SK-N-SH (cell line): ENCODE data around the gene POU3F1. TPM values are rescaled to one million over a fixed set of nuclear protein-coding genes. Genes with fewer than 3 reads are reported as not detected.

ENCODE experiments used
- CTCF ChIA-PET: fragments of 300-600, 350-600 bp; formaldehyde crosslinking; extraction: SDS; loops from one replicate; lab custom pipeline; 2021; lab: Yijun Ruan, JAX
- POLR2A ChIA-PET: fragments of 350-600 bp; sonication (Branson Sonifier 250); formaldehyde crosslinking; extraction: SDS; loops from one replicate; lab custom pipeline; 2020; ENCODE audit warnings: antibody characterized with exemption, inconsistent platforms; lab: Yijun Ruan, JAX
- DNase-seq: peaks from one replicate; pipeline ENCODE4 v3.0.0; 2012
- H2AFZ ChIP-seq: fragments of 200-600 bp; sonication (generic); 2 replicates; pipeline ENCODE4 v1.8.1; 2016; ENCODE audit warnings: antibody characterized with exemption, mild to moderate bottlenecking, low read depth
- H3F3A ChIP-seq: fragments of 200-600 bp; sonication (generic); replicated peaks from 2 replicates; pipeline ENCODE3; 2016; ENCODE audit warnings: antibody characterized with exemption, mild to moderate bottlenecking; ENCODE audit not compliant: insufficient read depth
- H3K27ac ChIP-seq, 2 experiments: fragments of 200-500 bp in 1 of 2; fragments of 200-600 bp in 1 of 2; sonication (Bioruptor generic) in 1 of 2; sonication (generic), shearing (Covaris generic) in 1 of 2; 2 replicates each; pipeline versions ENCODE4 v1.5.1 to v1.6.1; 2014 to 2016; ENCODE audit warnings: low read depth in 2 of 2, inconsistent platforms in 1 of 2, low read length in 1 of 2, mild to moderate bottlenecking in 1 of 2, mixed read lengths in 1 of 2
- H3K27me3 ChIP-seq: fragments of 200-600 bp; sonication (generic), shearing (Covaris generic); 2 replicates; pipeline ENCODE4 v1.6.1; 2016; ENCODE audit warnings: mixed run types; ENCODE audit not compliant: insufficient read depth
- H3K36me3 ChIP-seq, 2 experiments: fragments of 200-500 bp in 1 of 2; fragments of 200-600 bp in 1 of 2; sonication (Bioruptor generic) in 1 of 2; sonication (generic) in 1 of 2; replicated peaks in 1 of 2; 2 replicates each; pipeline versions ENCODE3 to v1.5.1; 2014 to 2016; ENCODE audit warnings: low read length in 1 of 2, mild to moderate bottlenecking in 1 of 2; ENCODE audit not compliant: insufficient read depth in 2 of 2, control insufficient read depth in 1 of 2
- H3K4me1 ChIP-seq, 2 experiments: fragments of 200-500 bp in 1 of 2; fragments of 200-600 bp in 1 of 2; sonication (Bioruptor generic) in 1 of 2; sonication (generic), shearing (Covaris generic) in 1 of 2; 2 replicates each; pipeline versions ENCODE4 v1.5.1 to v1.6.1; 2014 to 2016; ENCODE audit warnings: low read depth in 1 of 2, low read length in 1 of 2, mixed run types in 1 of 2; ENCODE audit not compliant: insufficient read depth in 2 of 2, control insufficient read depth in 1 of 2
- H3K4me2 ChIP-seq: fragments of 200-600 bp; sonication (generic), shearing (Covaris generic); 2 replicates; pipeline ENCODE4 v1.6.1; 2017; ENCODE audit warnings: mixed run types
- H3K4me3 ChIP-seq, 2 experiments: fragments of 200-500 bp in 1 of 2; fragments of 200-600 bp in 1 of 2; sonication (Bioruptor generic) in 1 of 2; sonication (generic), shearing (Covaris generic) in 1 of 2; 2 replicates each; pipeline versions ENCODE4 v1.5.1 to v1.8.1; 2014 to 2016; ENCODE audit warnings: low read depth in 2 of 2, inconsistent platforms in 1 of 2, low read length in 1 of 2, mild to moderate bottlenecking in 1 of 2, mixed read lengths in 1 of 2, moderate library complexity in 1 of 2
- H3K79me2 ChIP-seq: fragments of 200-600 bp; sonication (generic); 2 replicates; pipeline ENCODE4 v1.8.1; 2017; ENCODE audit warnings: mild to moderate bottlenecking; ENCODE audit not compliant: insufficient read depth
- H3K9ac ChIP-seq: fragments of 200-600 bp; sonication (generic); 2 replicates; pipeline ENCODE4 v1.6.1; 2017; ENCODE audit warnings: mixed run types
- H3K9me2 ChIP-seq: fragments of 200-600 bp; sonication (generic); 2 replicates; pipeline ENCODE4 v1.6.1; 2017; ENCODE audit warnings: mixed run types
- H3K9me3 ChIP-seq: fragments of 200-600 bp; sonication (generic); 2 replicates; pipeline ENCODE4 v1.6.1; 2017; ENCODE audit warnings: mixed run types, mild to moderate bottlenecking, moderate library complexity
- H4K20me1 ChIP-seq: fragments of 200-600 bp; sonication (generic); 2 replicates; pipeline ENCODE4 v1.6.1; 2017; ENCODE audit warnings: mild to moderate bottlenecking, mixed run types; ENCODE audit not compliant: insufficient read depth
- ELF1 ChIP-seq: IDR thresholded peaks from 2 replicates; pipeline ENCODE4 v1.4.0; 2012
- EP300 ChIP-seq, 2 experiments: IDR thresholded peaks; 2 replicates each; pipeline versions ENCODE4 v1.4.0 to v1.6.1; 2012; ENCODE audit warnings: borderline replicate concordance in 1 of 2, low read depth in 1 of 2, low read length in 1 of 2
- EZH2phosphoT487 ChIP-seq: fragments of 200-600 bp; sonication (generic); IDR thresholded peaks from 2 replicates; pipeline ENCODE4 v1.6.1; 2017; ENCODE audit warnings: low read depth, mixed run types, mild to moderate bottlenecking, antibody characterized with exemption, moderate library complexity, borderline replicate concordance
- FOXJ3 ChIP-seq: sonication (generic); formaldehyde crosslinking; IDR thresholded peaks from 2 replicates; pipeline ENCODE4 v1.5.1; 2020; ENCODE audit warnings: mild to moderate bottlenecking, missing genetic modification reagents
- GABPA ChIP-seq: IDR thresholded peaks from 2 replicates; pipeline ENCODE4 v1.4.0; 2012; ENCODE audit warnings: low read depth, mild to moderate bottlenecking
- MEF2A ChIP-seq: IDR thresholded peaks from 2 replicates; pipeline ENCODE4 v1.4.0; 2012; ENCODE audit warnings: low read depth, borderline replicate concordance
- RAD21 ChIP-seq: IDR thresholded peaks from 2 replicates; pipeline ENCODE4 v1.6.1; 2012; ENCODE audit warnings: mild to moderate bottlenecking, low read length
- RCOR1 ChIP-seq: fragments of 150-350 bp; IDR thresholded peaks from 2 replicates; pipeline ENCODE4 v1.6.1; 2017; ENCODE audit warnings: antibody characterized with exemption, low read length
- RXRA ChIP-seq: IDR thresholded peaks from 2 replicates; pipeline ENCODE4 v1.4.0; 2012; ENCODE audit warnings: low read depth, mild to moderate bottlenecking, borderline replicate concordance
- TCF12 ChIP-seq: IDR thresholded peaks from 2 replicates; pipeline ENCODE4 v1.4.0; 2012
- TEAD4 ChIP-seq: IDR thresholded peaks from 2 replicates; pipeline ENCODE4 v1.4.0; 2012; ENCODE audit warnings: mild to moderate bottlenecking, borderline replicate concordance; ENCODE audit not compliant: insufficient read depth
- WGBS: methylation state at CpG from one replicate; pipeline ENCODE4 v1.1.6; 2017; ENCODE audit warnings: low lambda C conversion rate; 5-methylcytosine and 5-hydroxymethylcytosine counted together
- polyA plus RNA-seq, 3 experiments: library from polyadenylated mRNA; depleted of rRNA; stranded (reverse); fragments of >200 nt; gene quantifications; 2 replicates each; pipeline ENCODE4 v1.2.3, GENCODE V29; 2012
- TF ChIP-seq, protein P1 (sequence below): fragments of 200-600 bp; sonication (generic); IDR thresholded peaks from 2 replicates; pipeline ENCODE4 v1.6.1; 2017; ENCODE audit warnings: antibody characterized with exemption, mild to moderate bottlenecking, moderate library complexity
- TF ChIP-seq, protein P2 (sequence below): fragments of 150-350 bp; IDR thresholded peaks from 2 replicates; pipeline ENCODE4 v1.6.1; 2016; ENCODE audit warnings: mild to moderate bottlenecking, low read depth, low read length
- TF ChIP-seq, protein P3 (sequence below): IDR thresholded peaks from 2 replicates; pipeline ENCODE4 v1.4.0; 2012; ENCODE audit warnings: low read depth, borderline replicate concordance

Gene POU3F1
- polyA plus RNA-seq, 1 of the 3 experiments (the other 2 are of a cell fraction) = not detected

DNA sequence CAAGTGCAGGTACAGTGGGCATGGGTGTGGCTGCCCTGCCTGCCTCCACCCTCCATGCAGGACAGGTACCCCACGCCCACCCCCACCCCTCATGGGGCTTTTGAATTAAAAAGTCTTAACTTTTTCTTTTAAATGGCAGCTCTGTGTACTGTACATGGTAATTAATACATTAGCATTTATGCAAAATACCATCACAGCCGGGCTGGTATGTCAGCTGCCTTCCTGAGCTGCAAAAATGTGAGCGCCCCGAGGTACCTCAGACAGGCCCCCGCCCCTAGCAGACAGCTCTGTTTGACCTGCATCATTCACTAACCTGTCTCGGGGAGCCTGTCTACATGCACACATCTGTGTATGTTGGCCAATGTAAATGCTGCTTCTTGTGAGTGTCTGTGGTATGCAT lies 42.2 kb upstream of the POU3F1 start:
- ChIA-PET CTCF (interaction anchor here (1.2 to 2.3 kb wide), 3 partner anchors 12 to 59 kb away, joined by 5 to 8 read pairs (median 7); no protein-coding TSS in a partner anchor), POLR2A (no interaction called here)
- TF ChIP-seq GABPA (no peak), ELF1 (no peak), TCF12 (no peak), RAD21 (no peak)
- TF ChIP-seq, protein P1, sequence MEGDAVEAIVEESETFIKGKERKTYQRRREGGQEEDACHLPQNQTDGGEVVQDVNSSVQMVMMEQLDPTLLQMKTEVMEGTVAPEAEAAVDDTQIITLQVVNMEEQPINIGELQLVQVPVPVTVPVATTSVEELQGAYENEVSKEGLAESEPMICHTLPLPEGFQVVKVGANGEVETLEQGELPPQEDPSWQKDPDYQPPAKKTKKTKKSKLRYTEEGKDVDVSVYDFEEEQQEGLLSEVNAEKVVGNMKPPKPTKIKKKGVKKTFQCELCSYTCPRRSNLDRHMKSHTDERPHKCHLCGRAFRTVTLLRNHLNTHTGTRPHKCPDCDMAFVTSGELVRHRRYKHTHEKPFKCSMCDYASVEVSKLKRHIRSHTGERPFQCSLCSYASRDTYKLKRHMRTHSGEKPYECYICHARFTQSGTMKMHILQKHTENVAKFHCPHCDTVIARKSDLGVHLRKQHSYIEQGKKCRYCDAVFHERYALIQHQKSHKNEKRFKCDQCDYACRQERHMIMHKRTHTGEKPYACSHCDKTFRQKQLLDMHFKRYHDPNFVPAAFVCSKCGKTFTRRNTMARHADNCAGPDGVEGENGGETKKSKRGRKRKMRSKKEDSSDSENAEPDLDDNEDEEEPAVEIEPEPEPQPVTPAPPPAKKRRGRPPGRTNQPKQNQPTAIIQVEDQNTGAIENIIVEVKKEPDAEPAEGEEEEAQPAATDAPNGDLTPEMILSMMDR = no peak
- H3K4me1 ChIP-seq = no peaks in the 10 kb centered on the region; a peak in 1 of 4 replicates
- no peak overlapping the region for H3K4me3 ChIP-seq
- no peaks in the 10 kb centered on the region for H3K9me3 ChIP-seq
- H3K27me3 ChIP-seq = peaks cover 51% of the 10 kb centered on the region; the same call in 1 of the 2 replicates
- no peak overlapping the region for H2AFZ ChIP-seq
- no peak overlapping the region for H3K27ac ChIP-seq
- no peak overlapping the region for H3K9ac ChIP-seq
- no peaks in the 10 kb centered on the region for H3K9me2 ChIP-seq
- H3K36me3 ChIP-seq = no peaks in the 10 kb centered on the region
- H3K79me2 ChIP-seq = no peaks in the 10 kb centered on the region
- H3K4me2 ChIP-seq = no peak overlapping the region
- no peaks in the 10 kb centered on the region for H3F3A ChIP-seq
- 31% methylated on average over 5 of the region's 6 CpGs for whole genome bisulfite sequencing
- DNase-seq = no peak
- no peaks in the 10 kb centered on the region for H4K20me1 ChIP-seq

DNA sequence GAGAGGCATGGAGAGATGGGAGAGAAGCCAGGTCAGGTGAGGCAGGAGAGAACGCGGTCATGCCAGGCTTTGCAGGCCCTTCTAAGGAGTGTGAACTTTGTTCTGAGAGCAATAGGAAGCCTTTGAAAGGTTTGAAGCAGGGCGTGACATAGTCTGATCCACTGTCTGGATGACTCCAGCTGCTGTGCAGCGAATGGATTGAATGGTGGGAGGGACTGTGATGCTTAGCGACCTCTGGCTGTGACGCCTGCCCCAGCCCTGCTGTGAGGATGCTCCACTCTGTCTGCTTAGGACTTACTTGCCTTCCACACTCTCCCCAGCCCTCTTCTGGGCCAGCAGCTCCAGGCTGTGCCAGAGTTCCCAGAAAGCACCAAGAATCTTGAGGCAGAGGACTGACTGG lies 41.8 kb upstream of the POU3F1 start:
- H2AFZ ChIP-seq = no peak overlapping the region
- peaks cover 46% of the 10 kb centered on the region; the same call in 1 of the 2 replicates for H3K27me3 ChIP-seq
- H3K9me3 ChIP-seq = no peaks in the 10 kb centered on the region
- H3K27ac ChIP-seq = no peak overlapping the region
- H3K79me2 ChIP-seq = no peaks in the 10 kb centered on the region
- no peak overlapping the region for H3K9ac ChIP-seq
- H3K4me3 ChIP-seq = no peak overlapping the region
- no peaks in the 10 kb centered on the region; a peak in 1 of 4 replicates for H3K4me1 ChIP-seq
- no peak for DNase-seq
- H3K36me3 ChIP-seq = no peaks in the 10 kb centered on the region
- 46% methylated on average over 6 of the region's 6 CpGs for WGBS
- no peaks in the 10 kb centered on the region for H4K20me1 ChIP-seq
- ChIA-PET POLR2A (no interaction called here), CTCF (interaction anchor here (0.8 to 2.3 kb wide), 4 partner anchors 11 to 59 kb away, joined by 3 to 8 read pairs (median 6); no protein-coding TSS in a partner anchor)
- no peaks in the 10 kb centered on the region for H3F3A ChIP-seq
- H3K4me2 ChIP-seq = no peak overlapping the region
- no peaks in the 10 kb centered on the region for H3K9me2 ChIP-seq
- TF ChIP-seq, protein P2, sequence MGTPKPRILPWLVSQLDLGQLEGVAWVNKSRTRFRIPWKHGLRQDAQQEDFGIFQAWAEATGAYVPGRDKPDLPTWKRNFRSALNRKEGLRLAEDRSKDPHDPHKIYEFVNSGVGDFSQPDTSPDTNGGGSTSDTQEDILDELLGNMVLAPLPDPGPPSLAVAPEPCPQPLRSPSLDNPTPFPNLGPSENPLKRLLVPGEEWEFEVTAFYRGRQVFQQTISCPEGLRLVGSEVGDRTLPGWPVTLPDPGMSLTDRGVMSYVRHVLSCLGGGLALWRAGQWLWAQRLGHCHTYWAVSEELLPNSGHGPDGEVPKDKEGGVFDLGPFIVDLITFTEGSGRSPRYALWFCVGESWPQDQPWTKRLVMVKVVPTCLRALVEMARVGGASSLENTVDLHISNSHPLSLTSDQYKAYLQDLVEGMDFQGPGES = no peak
- TF ChIP-seq RCOR1 (no peak), MEF2A (no peak), EZH2phosphoT487 (no peak), FOXJ3 (CRISPR knock-in tag) (no peak), RXRA (no peak), EP300 (IDR thresholded peaks at IDR 0.05; ENCODE audit: borderline replicate concordance in 1 of 2, low read depth in 1 of 2, low read length in 1 of 2) (no peak), TEAD4 (no peak), GABPA (no peak)
- TF ChIP-seq, protein P3, sequence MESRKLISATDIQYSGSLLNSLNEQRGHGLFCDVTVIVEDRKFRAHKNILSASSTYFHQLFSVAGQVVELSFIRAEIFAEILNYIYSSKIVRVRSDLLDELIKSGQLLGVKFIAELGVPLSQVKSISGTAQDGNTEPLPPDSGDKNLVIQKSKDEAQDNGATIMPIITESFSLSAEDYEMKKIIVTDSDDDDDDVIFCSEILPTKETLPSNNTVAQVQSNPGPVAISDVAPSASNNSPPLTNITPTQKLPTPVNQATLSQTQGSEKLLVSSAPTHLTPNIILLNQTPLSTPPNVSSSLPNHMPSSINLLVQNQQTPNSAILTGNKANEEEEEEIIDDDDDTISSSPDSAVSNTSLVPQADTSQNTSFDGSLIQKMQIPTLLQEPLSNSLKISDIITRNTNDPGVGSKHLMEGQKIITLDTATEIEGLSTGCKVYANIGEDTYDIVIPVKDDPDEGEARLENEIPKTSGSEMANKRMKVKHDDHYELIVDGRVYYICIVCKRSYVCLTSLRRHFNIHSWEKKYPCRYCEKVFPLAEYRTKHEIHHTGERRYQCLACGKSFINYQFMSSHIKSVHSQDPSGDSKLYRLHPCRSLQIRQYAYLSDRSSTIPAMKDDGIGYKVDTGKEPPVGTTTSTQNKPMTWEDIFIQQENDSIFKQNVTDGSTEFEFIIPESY = no peak
